ENCODE results near the gene IGFALS. TPM values are rescaled to one million over a fixed set of nuclear protein-coding genes. Genes with fewer than 3 reads are reported as not detected.

The IGFALS gene
- total RNA-seq, 1 donor from 2014 or later: not detected

GRCh38 chr16:1743376-1744337 is 49.8 kb downstream of the IGFALS start:
- peaks cover 9% of the 10 kb centered on the region for H3K36me3 Mint-ChIP-seq (ENCODE audit: low read depth, unreplicated experiment)
- TF ChIP-seq CTCF (IDR thresholded peaks at IDR 0.05; ENCODE audit: unreplicated experiment): no peak
- H3K27me3 Mint-ChIP-seq (ENCODE audit: unreplicated experiment): peaks cover 5% of the 10 kb centered on the region
- H3K4me1 Mint-ChIP-seq (ENCODE audit: unreplicated experiment): peaks cover 2% of the 10 kb centered on the region
- no peak overlapping the region for H3K4me3 Mint-ChIP-seq (ENCODE audit: unreplicated experiment)
- no peak overlapping the region for H3K27ac Mint-ChIP-seq (ENCODE audit: unreplicated experiment)
- no peaks in the 10 kb centered on the region for H3K9me3 Mint-ChIP-seq (ENCODE audit: unreplicated experiment)
- no peak for DNase-seq (ENCODE audit: low spot score)

- peaks cover 2% of the 10 kb centered on the region for H3K27me3 Mint-ChIP-seq (ENCODE audit: unreplicated experiment)
- H3K4me1 Mint-ChIP-seq (ENCODE audit: unreplicated experiment): peaks cover 2% of the 10 kb centered on the region
- H3K36me3 Mint-ChIP-seq (ENCODE audit: low read depth, unreplicated experiment): peaks cover 9% of the 10 kb centered on the region
- no peak for DNase-seq (ENCODE audit: low spot score)
- no peaks in the 10 kb centered on the region for H3K9me3 Mint-ChIP-seq (ENCODE audit: unreplicated experiment)
- no peak overlapping the region for H3K4me3 Mint-ChIP-seq (ENCODE audit: unreplicated experiment)
- no peak for TF ChIP-seq CTCF (IDR thresholded peaks at IDR 0.05; ENCODE audit: unreplicated experiment)
- H3K27ac Mint-ChIP-seq (ENCODE audit: unreplicated experiment): no peak overlapping the region
These were observed 51.8 kb downstream of the IGFALS start for GRCh38 chr16:1741553-1742165.

GRCh38 chr16:1740781-1741490 is 52.6 kb downstream of the IGFALS start:
- TF ChIP-seq CTCF (IDR thresholded peaks at IDR 0.05; ENCODE audit: unreplicated experiment): no peak
- Mint-ChIP-seq H3K27me3 (ENCODE audit: unreplicated experiment) (peaks cover 2% of the 10 kb centered on the region), H3K27ac (ENCODE audit: unreplicated experiment) (no peak overlapping the region), H3K4me3 (ENCODE audit: unreplicated experiment) (peak overlapping the region; percentile 7), H3K36me3 (ENCODE audit: low read depth, unreplicated experiment) (peaks cover 9% of the 10 kb centered on the region), H3K9me3 (ENCODE audit: unreplicated experiment) (no peaks in the 10 kb centered on the region), H3K4me1 (ENCODE audit: unreplicated experiment) (peaks cover 2% of the 10 kb centered on the region)
- DNase-seq (ENCODE audit: low spot score): no peak

Other genes with a start within 250 kb of the IGFALS start
- gene IFT140, start 181.6 kb downstream of the IGFALS start, total RNA-seq (ENCODE audit: unreplicated experiment): 39.9 TPM
- gene CRAMP1, start 181.3 kb downstream of the IGFALS start, total RNA-seq (ENCODE audit: unreplicated experiment): 46.8 TPM
- 180 TPM for gene JPT2, start 115.4 kb downstream of the IGFALS start, total RNA-seq (ENCODE audit: unreplicated experiment)
- gene MAPK8IP3, start 87.5 kb downstream of the IGFALS start, total RNA-seq (ENCODE audit: unreplicated experiment): 147 TPM
- 33.3 TPM for gene NME3, start 22.2 kb downstream of the IGFALS start, total RNA-seq (ENCODE audit: unreplicated experiment)
- 25.4 TPM for gene EME2, start 20.9 kb downstream of the IGFALS start, total RNA-seq (ENCODE audit: unreplicated experiment)
- gene MRPS34, start 20.6 kb downstream of the IGFALS start, total RNA-seq (ENCODE audit: unreplicated experiment): 62.7 TPM
- 52.9 TPM for gene SPSB3, start 11.1 kb downstream of the IGFALS start, total RNA-seq (ENCODE audit: unreplicated experiment)
- gene NUBP2, start 10.7 kb downstream of the IGFALS start, total RNA-seq (ENCODE audit: unreplicated experiment): 49.8 TPM
- 44.8 TPM for gene HAGH, start 33.1 kb upstream of the IGFALS start, total RNA-seq (ENCODE audit: unreplicated experiment)
- gene FAHD1, start 33.5 kb upstream of the IGFALS start, total RNA-seq (ENCODE audit: unreplicated experiment): 23.1 TPM
- not detected for gene MEIOB, start 78.5 kb upstream of the IGFALS start, total RNA-seq (ENCODE audit: unreplicated experiment)
- gene HS3ST6, start 124.7 kb upstream of the IGFALS start, total RNA-seq (ENCODE audit: unreplicated experiment): not detected
- 18.1 TPM for gene MSRB1, start 149.5 kb upstream of the IGFALS start, total RNA-seq (ENCODE audit: unreplicated experiment)
- not detected for gene RPL3L, start 161.0 kb upstream of the IGFALS start, total RNA-seq (ENCODE audit: unreplicated experiment)
- gene NDUFB10, start 165.8 kb upstream of the IGFALS start, total RNA-seq (ENCODE audit: unreplicated experiment): 122 TPM
- 3,223 TPM for gene RPS2, start 171.1 kb upstream of the IGFALS start, total RNA-seq (ENCODE audit: unreplicated experiment)
- gene RNF151, start 173.2 kb upstream of the IGFALS start, total RNA-seq (ENCODE audit: unreplicated experiment): not detected
- gene TBL3, start 178.3 kb upstream of the IGFALS start, total RNA-seq (ENCODE audit: unreplicated experiment): 25.0 TPM
- 0.23 TPM for gene NOXO1, start 187.8 kb upstream of the IGFALS start, total RNA-seq (ENCODE audit: unreplicated experiment)
- gene GFER, start 190.5 kb upstream of the IGFALS start, total RNA-seq (ENCODE audit: unreplicated experiment): 30.0 TPM
- gene SYNGR3, start 196.3 kb upstream of the IGFALS start, total RNA-seq (ENCODE audit: unreplicated experiment): 0.82 TPM
- gene ZNF598, start 216.1 kb upstream of the IGFALS start, total RNA-seq (ENCODE audit: unreplicated experiment): 34.4 TPM
- 0.82 TPM for gene NPW, start 226.1 kb upstream of the IGFALS start, total RNA-seq (ENCODE audit: unreplicated experiment)
- gene NHERF2, start 233.2 kb upstream of the IGFALS start, total RNA-seq (ENCODE audit: unreplicated experiment): 78.8 TPM

Data from endothelial cell (in vitro differentiated cells).